Vagina (tissue), 2 donors: ENCODE results near the gene FES.

Experiments used
- CTCF ChIP-seq, 3 experiments: fragments of 450-650 bp in 2 of 3; fragments of 200-600 bp in 1 of 3; sonication (generic) in 1 of 3; IDR thresholded peaks; one replicate each; pipeline ENCODE4 v1.5.1; 2017 to 2019; ENCODE audit warnings: antibody characterized with exemption in 3 of 3, mild to moderate bottlenecking in 2 of 3, moderate library complexity in 2 of 3
- POLR2A ChIP-seq, 2 donors: fragments of 450-650 bp; IDR thresholded peaks; one replicate each; pipeline ENCODE4 v1.6.1; 2017; ENCODE audit warnings: antibody characterized with exemption in 2 of 2, mild to moderate bottlenecking in 2 of 2, moderate library complexity in 2 of 2
- POLR2AphosphoS5 ChIP-seq, 2 donors: sonication (generic); formaldehyde crosslinking; IDR thresholded peaks; one replicate each; pipeline ENCODE4 v1.9.0; 2017; ENCODE audit warnings: antibody characterized with exemption in 2 of 2, mild to moderate bottlenecking in 2 of 2, low read depth in 1 of 2; ENCODE audit not compliant: insufficient read depth in 1 of 2

- no peak for TF ChIP-seq CTCF (IDR thresholded peaks at IDR 0.05)
- TF ChIP-seq POLR2A (IDR thresholded peaks at IDR 0.05): no peak
- no peak for TF ChIP-seq POLR2AphosphoS5 (IDR thresholded peaks at IDR 0.05; ENCODE audit: insufficient read depth in 1 of 2, low read depth in 1 of 2)
Observed at GRCh38 chr15:90913398-90913944, 29.2 kb downstream of the FES start.
